ENCODE data around the gene LINC00237. TPM values are rescaled to one million over a fixed set of nuclear protein-coding genes. Genes with fewer than 3 reads are reported as not detected.

LINC00237 gene
- polyA plus RNA-seq, 2 donors: not detected

GRCh38 chr20:21141825-21142224 is 35.7 kb upstream of the LINC00237 start:
- Histone ChIP-seq H3K4me1 (ENCODE audit: control insufficient read depth in 2 of 2, insufficient read depth in 2 of 2, low read length in 1 of 2) (no peaks in the 10 kb centered on the region), H3K9me3 (ENCODE audit: control insufficient read depth in 2 of 2, insufficient read depth in 1 of 2, low read depth in 1 of 2, low read length in 1 of 2) (no peaks in the 10 kb centered on the region), H3K36me3 (ENCODE audit: control insufficient read depth in 2 of 2, insufficient read depth in 2 of 2, low read length in 1 of 2) (no peaks in the 10 kb centered on the region), H3K4me3 (ENCODE audit: low read depth in 1 of 2, low read length in 2 of 2) (no peak overlapping the region), H3K27ac (ENCODE audit: low read depth in 2 of 2, low read length in 1 of 2) (no peak overlapping the region), H3K27me3 (ENCODE audit: control insufficient read depth in 1 of 2, insufficient read depth in 2 of 2, low read length in 2 of 2) (no peaks in the 10 kb centered on the region)
- 86 to 90% methylated on average over 5 of the region's 5 CpGs for WGBS, 2 donors

DNA sequence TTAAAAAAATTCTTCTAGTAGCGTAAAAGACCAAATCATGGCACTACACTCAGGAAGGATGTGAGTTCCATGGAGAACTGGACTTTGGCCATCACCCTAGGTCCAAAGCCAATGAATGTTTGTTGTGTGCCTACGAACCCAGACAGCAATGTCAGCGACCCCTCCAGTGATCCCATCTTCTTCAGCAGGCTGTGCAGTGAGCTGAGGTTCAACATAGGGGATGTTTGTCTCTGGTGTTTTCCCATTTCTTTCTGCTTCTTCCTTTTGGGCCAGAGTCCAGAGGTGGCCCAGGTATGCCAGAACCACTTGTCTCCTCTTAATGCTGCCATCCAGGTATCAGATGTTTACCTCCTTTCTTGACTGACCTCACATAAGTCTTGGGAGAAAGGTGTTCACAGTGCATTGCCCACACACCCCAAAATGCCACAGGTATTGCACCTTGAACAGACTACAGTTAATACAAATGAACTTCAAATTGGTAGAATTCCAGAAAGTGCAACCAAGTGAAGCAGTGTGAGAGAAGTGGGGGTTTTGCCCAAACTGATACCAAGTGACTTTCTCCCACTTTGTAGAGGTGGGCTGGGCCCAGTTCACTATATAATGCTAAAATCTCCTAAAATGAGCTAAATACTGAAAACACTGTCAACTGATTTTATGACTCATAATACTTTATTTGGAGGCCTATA is 33.9 kb upstream of the LINC00237 start:
- no peaks in the 10 kb centered on the region for H3K9me3 ChIP-seq (ENCODE audit: control insufficient read depth in 2 of 2, insufficient read depth in 1 of 2, low read depth in 1 of 2, low read length in 1 of 2)
- no peak overlapping the region for H3K4me3 ChIP-seq (ENCODE audit: low read depth in 1 of 2, low read length in 2 of 2)
- H3K36me3 ChIP-seq (ENCODE audit: control insufficient read depth in 2 of 2, insufficient read depth in 2 of 2, low read length in 1 of 2): no peaks in the 10 kb centered on the region
- no peaks in the 10 kb centered on the region for H3K4me1 ChIP-seq (ENCODE audit: control insufficient read depth in 2 of 2, insufficient read depth in 2 of 2, low read length in 1 of 2)
- no peak overlapping the region for H3K27ac ChIP-seq (ENCODE audit: low read depth in 2 of 2, low read length in 1 of 2)
- 75 to 92% methylated on average over 3 of the region's 3 CpGs for WGBS, 2 donors
- H3K27me3 ChIP-seq (ENCODE audit: control insufficient read depth in 1 of 2, insufficient read depth in 2 of 2, low read length in 2 of 2): no peaks in the 10 kb centered on the region

DNA sequence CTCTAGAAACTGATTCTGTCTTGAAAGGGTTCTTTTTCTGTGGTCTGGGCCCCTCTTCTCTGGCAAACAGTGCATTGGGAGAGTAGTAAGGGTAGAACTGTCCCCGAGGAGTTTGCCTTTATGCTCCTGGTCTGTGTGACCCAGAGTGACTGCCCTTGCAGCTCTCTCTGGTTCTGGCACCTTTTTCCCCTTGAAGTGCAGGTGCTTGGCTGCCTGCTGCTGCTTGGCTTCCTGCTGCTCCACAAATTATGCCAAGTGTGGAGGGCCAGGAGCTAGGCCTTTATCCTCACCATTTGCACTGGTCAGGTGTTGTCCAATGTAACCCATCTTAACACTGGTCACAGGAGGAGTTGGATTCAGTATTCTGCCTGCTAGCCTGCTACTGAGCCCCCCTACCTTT is 30.9 kb upstream of the LINC00237 start:
- Histone ChIP-seq H3K4me3 (ENCODE audit: low read depth in 1 of 2, low read length in 2 of 2) (no peak overlapping the region), H3K4me1 (ENCODE audit: control insufficient read depth in 2 of 2, insufficient read depth in 2 of 2, low read length in 1 of 2) (no peaks in the 10 kb centered on the region), H3K27me3 (ENCODE audit: control insufficient read depth in 1 of 2, insufficient read depth in 2 of 2, low read length in 2 of 2) (no peaks in the 10 kb centered on the region), H3K36me3 (ENCODE audit: control insufficient read depth in 2 of 2, insufficient read depth in 2 of 2, low read length in 1 of 2) (peaks cover 0 to 5% of the 10 kb centered on the region in 2 donors), H3K27ac (ENCODE audit: low read depth in 2 of 2, low read length in 1 of 2) (no peak overlapping the region), H3K9me3 (ENCODE audit: control insufficient read depth in 2 of 2, insufficient read depth in 1 of 2, low read depth in 1 of 2, low read length in 1 of 2) (no peaks in the 10 kb centered on the region)
- WGBS, 2 donors: 84 to 89% methylated on average over 1 of the region's 1 CpG

DNA sequence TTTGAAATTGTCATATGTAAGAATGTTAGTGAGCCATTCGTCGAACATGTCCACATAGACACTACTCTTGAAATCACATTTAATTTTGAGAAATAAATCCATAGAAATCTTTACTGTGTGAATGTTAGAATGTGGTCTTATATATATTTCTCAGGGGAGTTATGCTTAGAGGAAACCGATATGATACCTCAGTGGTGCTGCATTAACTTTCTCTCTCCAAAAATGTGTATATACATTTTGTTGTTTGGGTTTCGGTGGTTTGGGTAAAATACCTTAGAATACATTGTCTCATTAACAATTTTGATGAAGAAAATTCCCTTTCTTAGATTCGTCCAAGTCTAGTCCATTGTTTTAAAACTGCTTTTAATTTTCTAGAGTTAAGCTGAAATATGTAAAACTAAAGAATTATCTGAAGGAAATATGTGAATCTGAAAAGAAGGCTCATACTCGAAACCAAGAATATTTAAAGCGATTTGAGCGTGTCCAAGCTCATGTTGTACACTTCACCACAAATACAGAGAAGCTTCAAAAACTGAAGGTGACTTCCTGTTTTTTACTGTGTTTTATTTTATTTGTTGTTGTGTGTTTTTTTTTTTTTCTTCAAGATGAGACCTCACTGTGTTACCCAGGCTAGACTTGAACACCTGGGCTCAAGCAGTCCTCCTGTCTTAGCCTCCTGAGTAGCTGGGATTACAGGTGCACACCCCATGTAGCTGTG is 30.0 kb upstream of the LINC00237 start:
- Histone ChIP-seq H3K27me3 (ENCODE audit: control insufficient read depth in 1 of 2, insufficient read depth in 2 of 2, low read length in 2 of 2) (no peaks in the 10 kb centered on the region), H3K4me3 (ENCODE audit: low read depth in 1 of 2, low read length in 2 of 2) (no peak overlapping the region), H3K27ac (ENCODE audit: low read depth in 2 of 2, low read length in 1 of 2) (no peak overlapping the region), H3K9me3 (ENCODE audit: control insufficient read depth in 2 of 2, insufficient read depth in 1 of 2, low read depth in 1 of 2, low read length in 1 of 2) (no peaks in the 10 kb centered on the region), H3K4me1 (ENCODE audit: control insufficient read depth in 2 of 2, insufficient read depth in 2 of 2, low read length in 1 of 2) (no peaks in the 10 kb centered on the region), H3K36me3 (ENCODE audit: control insufficient read depth in 2 of 2, insufficient read depth in 2 of 2, low read length in 1 of 2) (peaks cover 0 to 5% of the 10 kb centered on the region in 2 donors)
- 93 to 94% methylated on average over 8 of the region's 8 CpGs for WGBS, 2 donors

DNA sequence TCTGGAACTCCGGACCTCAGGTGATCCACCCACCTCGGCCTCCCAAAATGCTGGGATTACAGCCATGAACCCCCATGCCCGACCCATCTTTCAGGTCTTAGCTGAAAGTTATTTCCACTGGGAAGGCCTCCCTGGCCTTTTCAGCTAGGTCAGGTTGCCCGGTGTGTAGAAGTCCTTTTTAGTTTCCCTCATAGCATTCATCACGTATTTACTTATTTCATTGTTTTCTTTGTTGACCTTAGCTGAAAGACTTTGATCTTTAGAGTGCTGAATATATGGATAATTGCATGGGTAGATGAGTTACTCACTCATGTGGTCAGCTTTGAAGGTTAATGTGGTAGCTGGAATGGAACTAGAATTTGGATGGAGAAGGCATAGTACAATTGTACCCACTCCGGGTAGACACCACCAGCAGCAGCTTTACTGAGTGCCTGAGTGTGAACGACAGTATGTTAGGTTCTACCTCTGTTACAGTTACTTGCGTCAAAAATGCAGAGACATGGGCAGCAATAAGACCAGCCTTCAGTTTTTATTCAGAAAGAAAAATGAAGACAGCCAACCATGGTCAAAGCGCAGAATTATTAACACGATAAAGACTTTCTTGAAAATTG is 28.8 kb upstream of the LINC00237 start:
- Histone ChIP-seq H3K36me3 (ENCODE audit: control insufficient read depth in 2 of 2, insufficient read depth in 2 of 2, low read length in 1 of 2) (peaks cover 0 to 5% of the 10 kb centered on the region in 2 donors), H3K9me3 (ENCODE audit: control insufficient read depth in 2 of 2, insufficient read depth in 1 of 2, low read depth in 1 of 2, low read length in 1 of 2) (no peaks in the 10 kb centered on the region)
- WGBS, 2 donors: 89 to 90% methylated on average over 10 of the region's 10 CpGs

GRCh38 chr20:21133917-21134622 is 27.9 kb upstream of the LINC00237 start:
- no peak overlapping the region for H3K4me3 ChIP-seq (ENCODE audit: low read depth in 1 of 2, low read length in 2 of 2)
- H3K36me3 ChIP-seq (ENCODE audit: control insufficient read depth in 2 of 2, insufficient read depth in 2 of 2, low read length in 1 of 2): peaks cover 0 to 5% of the 10 kb centered on the region in 2 donors
- H3K9me3 ChIP-seq (ENCODE audit: control insufficient read depth in 2 of 2, insufficient read depth in 1 of 2, low read depth in 1 of 2, low read length in 1 of 2): no peaks in the 10 kb centered on the region
- no peaks in the 10 kb centered on the region for H3K4me1 ChIP-seq (ENCODE audit: control insufficient read depth in 2 of 2, insufficient read depth in 2 of 2, low read length in 1 of 2)
- H3K27ac ChIP-seq (ENCODE audit: low read depth in 2 of 2, low read length in 1 of 2): no peak overlapping the region
- no peaks in the 10 kb centered on the region for H3K27me3 ChIP-seq (ENCODE audit: control insufficient read depth in 1 of 2, insufficient read depth in 2 of 2, low read length in 2 of 2)
- 90 to 95% methylated on average over 16 of the region's 16 CpGs for WGBS, 2 donors

More for the DNA sequence above, 28.8 kb upstream of the LINC00237 start:
- Histone ChIP-seq H3K4me3 (ENCODE audit: low read depth in 1 of 2, low read length in 2 of 2) (no peak overlapping the region), H3K27me3 (ENCODE audit: control insufficient read depth in 1 of 2, insufficient read depth in 2 of 2, low read length in 2 of 2) (no peaks in the 10 kb centered on the region), H3K27ac (ENCODE audit: low read depth in 2 of 2, low read length in 1 of 2) (no peak overlapping the region), H3K4me1 (ENCODE audit: control insufficient read depth in 2 of 2, insufficient read depth in 2 of 2, low read length in 1 of 2) (no peaks in the 10 kb centered on the region)

GRCh38 chr20:21133404-21133803 is 27.2 kb upstream of the LINC00237 start:
- Histone ChIP-seq H3K4me1 (ENCODE audit: control insufficient read depth in 2 of 2, insufficient read depth in 2 of 2, low read length in 1 of 2) (no peaks in the 10 kb centered on the region), H3K9me3 (ENCODE audit: control insufficient read depth in 2 of 2, insufficient read depth in 1 of 2, low read depth in 1 of 2, low read length in 1 of 2) (no peaks in the 10 kb centered on the region), H3K36me3 (ENCODE audit: control insufficient read depth in 2 of 2, insufficient read depth in 2 of 2, low read length in 1 of 2) (peaks cover 0 to 5% of the 10 kb centered on the region in 2 donors), H3K4me3 (ENCODE audit: low read depth in 1 of 2, low read length in 2 of 2) (no peak overlapping the region), H3K27me3 (ENCODE audit: control insufficient read depth in 1 of 2, insufficient read depth in 2 of 2, low read length in 2 of 2) (no peaks in the 10 kb centered on the region), H3K27ac (ENCODE audit: low read depth in 2 of 2, low read length in 1 of 2) (no peak overlapping the region)
- 75 to 79% methylated on average over 4 of the region's 4 CpGs for WGBS, 2 donors

DNA sequence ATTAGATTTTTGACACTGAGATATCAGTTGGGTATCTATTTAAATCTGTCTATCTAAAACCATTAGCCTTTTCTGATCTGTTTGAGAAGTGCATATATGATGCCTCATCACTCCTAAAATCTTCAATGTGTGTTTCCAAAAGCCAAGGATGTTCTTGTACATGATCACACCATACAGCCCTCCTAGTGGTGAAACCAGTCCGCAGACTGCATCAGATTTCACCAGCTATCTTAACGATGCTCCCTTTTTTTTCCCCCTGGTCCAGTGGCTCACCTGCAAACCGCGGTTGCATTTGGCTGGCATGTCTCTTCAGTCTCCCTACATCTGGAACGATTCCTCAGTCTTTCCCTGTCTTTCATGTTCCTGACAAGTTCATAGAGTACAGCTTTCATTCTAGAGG is 23.7 kb upstream of the LINC00237 start:
- WGBS, 2 donors: 83 to 85% methylated on average over 5 of the region's 5 CpGs
- Histone ChIP-seq H3K27ac (ENCODE audit: low read depth in 2 of 2, low read length in 1 of 2) (no peak overlapping the region), H3K36me3 (ENCODE audit: control insufficient read depth in 2 of 2, insufficient read depth in 2 of 2, low read length in 1 of 2) (peaks cover 0 to 5% of the 10 kb centered on the region in 2 donors), H3K9me3 (ENCODE audit: control insufficient read depth in 2 of 2, insufficient read depth in 1 of 2, low read depth in 1 of 2, low read length in 1 of 2) (no peaks in the 10 kb centered on the region), H3K4me1 (ENCODE audit: control insufficient read depth in 2 of 2, insufficient read depth in 2 of 2, low read length in 1 of 2) (no peaks in the 10 kb centered on the region), H3K4me3 (ENCODE audit: low read depth in 1 of 2, low read length in 2 of 2) (no peak overlapping the region), H3K27me3 (ENCODE audit: control insufficient read depth in 1 of 2, insufficient read depth in 2 of 2, low read length in 2 of 2) (no peaks in the 10 kb centered on the region)

DNA sequence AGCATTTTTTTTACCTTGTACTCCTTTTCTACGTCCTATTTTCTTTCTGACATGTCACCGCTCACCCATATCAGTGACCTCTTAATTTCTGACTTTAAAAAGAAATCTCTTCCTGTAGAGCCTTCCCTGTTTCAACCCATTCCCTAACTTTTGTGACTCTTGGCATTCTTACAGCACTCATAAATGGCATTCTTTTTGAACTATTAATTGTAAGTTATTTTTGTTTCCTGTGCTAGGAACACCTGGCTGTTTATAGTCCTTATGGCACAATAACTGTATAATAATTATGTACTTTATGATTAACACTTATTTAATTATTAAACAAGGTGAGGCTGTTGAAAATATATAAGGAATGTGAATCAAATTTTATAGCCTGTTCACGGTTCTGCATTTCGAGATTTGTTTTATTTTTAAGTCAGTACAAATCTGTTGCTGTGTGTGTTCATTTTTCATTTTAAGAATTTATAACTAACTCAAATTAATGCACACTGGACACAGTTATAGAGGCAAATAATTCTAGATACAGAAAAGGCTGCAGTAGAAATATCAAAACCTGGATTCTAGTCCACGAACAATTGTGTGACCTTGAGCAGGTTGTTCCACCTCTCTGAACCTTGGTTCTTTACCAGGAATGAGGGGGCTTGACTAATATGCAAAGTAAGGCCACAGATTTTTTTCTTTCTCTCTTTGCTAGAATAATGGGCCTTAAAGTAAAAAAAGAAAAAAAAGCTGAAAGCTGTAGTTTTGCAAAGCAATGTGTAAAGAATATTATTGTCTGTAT is 21.2 kb upstream of the LINC00237 start:
- no peaks in the 10 kb centered on the region for H3K9me3 ChIP-seq (ENCODE audit: control insufficient read depth in 2 of 2, insufficient read depth in 1 of 2, low read depth in 1 of 2, low read length in 1 of 2)
- H3K36me3 ChIP-seq (ENCODE audit: control insufficient read depth in 2 of 2, insufficient read depth in 2 of 2, low read length in 1 of 2): no peaks in the 10 kb centered on the region
- no peaks in the 10 kb centered on the region for H3K27me3 ChIP-seq (ENCODE audit: control insufficient read depth in 1 of 2, insufficient read depth in 2 of 2, low read length in 2 of 2)
- H3K27ac ChIP-seq (ENCODE audit: low read depth in 2 of 2, low read length in 1 of 2): no peak overlapping the region
- WGBS, 2 donors: 76 to 83% methylated on average over 5 of the region's 5 CpGs
- no peaks in the 10 kb centered on the region for H3K4me1 ChIP-seq (ENCODE audit: control insufficient read depth in 2 of 2, insufficient read depth in 2 of 2, low read length in 1 of 2)
- no peak overlapping the region for H3K4me3 ChIP-seq (ENCODE audit: low read depth in 1 of 2, low read length in 2 of 2)

All from esophagus (tissue), 2 donors.